IPS-18c (cell line): ENCODE measurements around the gene TRIM33.
"Not testable (repeated sequence)": the region's sequence is repeated elsewhere in the genome, so short reads cannot be mapped to it uniquely, and the experiment has no call there.

Source experiments
- H3K4me3 ChIP-seq: 2 replicates; pipeline ENCODE4 v1.7.0; 2013; ENCODE audit warnings: low read depth, mild to moderate bottlenecking, low read length, moderate library complexity; ENCODE audit not compliant: insufficient read depth
- H3K9me3 ChIP-seq: one replicate; pipeline ENCODE4 v1.6.1; 2013; ENCODE audit warnings: mild to moderate bottlenecking, low read length, moderate library complexity; ENCODE audit not compliant: control insufficient read depth, insufficient read depth

The TRIM33 gene

DNA sequence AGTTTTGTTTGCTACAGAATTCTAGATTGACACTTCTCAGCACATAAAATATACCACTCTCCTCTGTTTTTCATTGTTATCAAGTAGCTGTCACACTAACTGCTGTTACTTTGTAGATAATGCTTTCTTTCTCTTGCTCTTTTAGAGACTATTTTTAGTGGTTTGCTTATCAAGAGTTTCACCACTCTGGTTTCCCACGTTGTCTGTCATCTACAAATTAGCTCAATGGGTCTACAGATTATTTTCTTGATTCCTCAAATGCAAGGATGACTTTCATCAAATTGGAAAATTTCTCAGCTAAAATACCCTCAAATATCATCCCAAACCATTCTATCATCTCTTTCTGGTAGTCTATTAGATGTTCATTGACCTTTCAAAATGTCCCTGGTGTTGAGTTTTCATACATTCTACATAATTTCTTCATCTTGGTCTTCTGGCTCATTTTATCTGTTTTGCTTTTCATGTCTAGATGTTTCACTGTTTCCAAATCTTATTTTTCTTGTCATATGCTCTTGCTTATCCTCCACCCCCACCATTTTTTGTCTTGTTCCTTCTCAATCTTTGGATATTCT is 122.5 kb downstream of the TRIM33 start:
- H3K9me3 ChIP-seq = peaks cover 4% of the 10 kb centered on the region
- no peak overlapping the region for H3K4me3 ChIP-seq

- H3K4me3 ChIP-seq = not testable (repeated sequence)
These were observed 123.4 kb downstream of the TRIM33 start for GRCh38 chr1:114387585-114387984.

DNA sequence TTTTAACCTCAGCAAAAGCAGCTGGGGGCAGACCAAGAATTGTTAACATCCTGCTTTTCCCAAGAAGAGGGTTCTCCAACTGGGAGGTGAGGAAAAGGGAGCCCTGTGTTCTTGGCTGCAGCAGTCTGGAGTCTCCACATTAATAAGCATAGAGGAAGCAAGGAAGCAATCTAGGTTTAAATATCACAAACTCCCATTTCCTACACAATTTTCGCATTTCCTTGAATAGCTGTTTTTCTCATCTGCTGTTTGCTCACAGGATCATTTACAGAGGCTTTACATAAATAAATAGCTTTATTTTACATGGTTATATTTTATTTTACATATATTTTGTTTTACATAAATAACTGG is 124.0 kb downstream of the TRIM33 start:
- Histone ChIP-seq H3K9me3 (peaks cover 4% of the 10 kb centered on the region), H3K4me3 (no peak overlapping the region)

More at GRCh38 chr1:114387585-114387984, 123.4 kb downstream of the TRIM33 start:
- not testable (repeated sequence) for H3K9me3 ChIP-seq

DNA sequence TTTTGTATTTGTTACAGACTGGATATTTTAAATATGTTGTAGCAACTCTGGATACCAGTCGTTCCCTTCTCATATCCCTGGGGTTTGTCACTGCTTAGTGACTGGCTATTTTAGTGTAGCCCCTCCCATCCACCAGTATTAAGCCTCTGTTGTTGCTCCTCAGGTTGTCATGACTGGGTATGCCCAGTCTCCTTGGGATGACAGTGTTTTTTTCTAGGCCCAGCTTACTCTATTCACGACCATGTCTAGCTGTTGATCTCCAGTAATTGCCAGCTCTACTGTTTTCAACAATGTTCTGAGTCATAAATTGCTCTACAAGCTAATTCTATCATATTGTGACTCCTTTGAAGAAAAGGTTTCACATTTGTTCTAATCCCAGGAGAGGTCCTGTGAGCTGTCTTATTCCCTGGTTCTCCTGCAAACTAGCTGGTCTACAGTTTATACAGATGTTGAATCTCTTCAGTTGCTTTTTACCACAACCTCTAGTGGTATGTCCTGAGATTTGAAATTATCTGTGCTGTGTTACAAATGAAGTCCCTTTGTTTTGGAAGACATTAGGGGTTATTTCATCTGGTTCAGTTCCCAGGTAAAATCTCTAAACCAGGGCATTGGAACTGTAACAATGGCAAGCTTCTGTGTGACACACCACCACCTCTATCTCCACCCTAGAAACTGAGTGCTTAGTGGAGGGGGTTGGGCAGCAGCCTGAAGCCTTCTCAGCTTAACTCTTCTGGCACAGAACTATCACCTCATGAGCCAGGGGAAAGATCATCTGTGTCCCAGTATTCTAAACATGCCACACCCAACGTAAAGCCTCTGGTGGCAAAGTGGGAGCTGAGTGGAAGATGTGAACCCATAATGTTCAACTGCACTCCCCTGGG is 124.6 kb downstream of the TRIM33 start:
- H3K4me3 ChIP-seq = no peak overlapping the region
- H3K9me3 ChIP-seq = peaks cover 4% of the 10 kb centered on the region

GRCh38 chr1:114384922-114385321 is 126.1 kb downstream of the TRIM33 start:
- peaks cover 4% of the 10 kb centered on the region for H3K9me3 ChIP-seq
- no peak overlapping the region for H3K4me3 ChIP-seq

- H3K9me3 ChIP-seq = no peaks in the 10 kb centered on the region
These were observed 131.0 kb downstream of the TRIM33 start for GRCh38 chr1:114379987-114380386.

DNA sequence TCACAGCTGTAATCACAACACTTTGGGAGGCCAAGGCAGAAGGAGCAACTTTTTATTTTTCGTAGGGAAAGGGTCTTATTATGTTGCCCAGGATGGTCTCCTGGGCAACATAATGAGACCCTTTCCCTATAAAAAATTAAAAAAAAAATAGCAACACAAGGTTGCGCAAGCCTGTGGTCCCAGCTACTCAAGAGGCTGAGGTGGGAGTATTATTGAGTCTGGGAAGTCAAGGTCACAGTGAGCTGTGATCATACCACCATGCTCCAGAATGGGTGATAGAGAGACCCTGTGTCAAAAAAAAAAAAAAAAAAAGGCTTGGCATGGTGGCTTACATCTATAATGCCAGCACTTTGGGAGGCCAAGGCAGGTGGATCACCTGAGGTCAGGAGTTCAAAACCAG is 131.6 kb downstream of the TRIM33 start:
- H3K4me3 ChIP-seq = no peak overlapping the region
- H3K9me3 ChIP-seq = no peaks in the 10 kb centered on the region

More at GRCh38 chr1:114379987-114380386, 131.0 kb downstream of the TRIM33 start:
- H3K4me3 ChIP-seq = no peak overlapping the region

GRCh38 chr1:114377356-114377755 is 133.6 kb downstream of the TRIM33 start:
- Histone ChIP-seq H3K4me3 (no peak overlapping the region), H3K9me3 (peaks cover 2% of the 10 kb centered on the region)

DNA sequence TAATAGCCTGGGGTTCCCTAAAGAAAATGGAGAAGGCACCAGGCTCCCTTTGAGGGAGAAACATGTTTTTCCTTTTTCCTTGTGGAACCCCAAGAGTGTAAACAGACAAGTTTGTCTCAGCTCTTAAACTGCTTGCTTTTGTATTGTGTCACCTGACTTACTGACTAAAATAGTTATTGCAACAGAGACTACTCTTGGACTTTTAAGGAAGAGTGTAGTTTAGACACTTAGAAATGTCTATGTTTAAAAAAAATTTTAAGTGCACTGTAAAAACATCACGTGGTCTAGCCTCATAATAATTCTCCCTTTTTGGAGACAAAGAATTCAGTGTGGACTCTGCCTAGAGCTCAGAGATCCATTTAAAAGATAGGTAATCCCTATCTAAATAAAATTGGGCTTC is 141.1 kb downstream of the TRIM33 start:
- Histone ChIP-seq H3K9me3 (peaks cover 2% of the 10 kb centered on the region), H3K4me3 (no peak overlapping the region)

GRCh38 chr1:114369266-114369919 is 141.6 kb downstream of the TRIM33 start:
- not testable (repeated sequence) for H3K9me3 ChIP-seq, H3K4me3 ChIP-seq

DNA sequence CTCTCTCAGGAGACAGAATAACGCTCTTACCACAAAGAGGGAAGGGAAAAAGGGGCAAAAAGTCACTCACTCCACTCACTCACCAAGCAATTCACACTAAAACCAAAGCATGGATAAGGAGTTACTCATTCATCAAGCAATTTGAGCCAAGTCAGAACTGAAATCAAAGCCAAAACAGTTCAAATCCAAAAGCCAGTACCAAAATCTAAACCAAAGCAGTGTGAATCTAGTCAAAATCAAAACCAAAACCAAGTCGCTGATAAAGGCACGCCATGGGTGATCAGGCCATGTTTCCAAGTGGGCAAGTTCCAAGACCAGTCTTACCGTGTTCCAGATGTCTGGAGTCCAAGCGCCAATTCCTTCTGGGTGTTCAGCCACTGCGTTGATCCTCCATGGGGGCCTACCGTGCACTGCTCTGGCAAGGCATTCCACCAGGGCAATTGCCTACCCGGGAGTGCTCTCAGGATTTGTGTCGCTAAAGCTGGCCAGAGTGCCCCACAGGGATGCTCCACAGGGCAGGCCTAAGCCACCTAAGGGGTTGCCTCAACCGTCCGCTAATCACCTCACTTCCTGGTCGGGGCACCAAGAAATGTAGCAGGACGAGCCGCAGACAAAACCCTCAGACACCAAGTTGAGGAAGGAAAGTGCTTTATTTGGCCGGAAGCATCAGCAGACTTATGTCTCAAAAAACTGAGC is 142.3 kb downstream of the TRIM33 start:
- Histone ChIP-seq H3K9me3 (peaks cover 5% of the 10 kb centered on the region), H3K4me3 (no peak overlapping the region)

DNA sequence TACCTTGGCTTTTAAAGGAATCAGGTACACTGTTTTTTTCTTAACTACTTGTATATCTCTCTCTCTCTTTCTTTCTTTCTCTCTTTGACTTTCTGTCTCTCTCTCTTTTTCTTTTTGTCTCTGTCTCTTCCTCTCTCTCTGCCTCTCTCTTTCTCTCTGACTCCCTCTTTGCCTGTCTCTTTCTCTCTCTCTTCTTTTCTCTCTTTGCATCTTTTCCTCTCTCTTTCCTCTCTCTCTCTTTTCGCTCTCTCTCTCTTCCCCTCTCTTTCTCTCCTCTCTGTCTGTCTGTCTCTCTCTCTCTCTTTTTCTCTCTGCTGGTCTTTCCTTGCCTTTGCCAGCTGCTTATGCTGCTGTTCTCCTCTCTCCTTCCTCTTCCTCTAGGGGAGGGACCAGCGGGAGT is 143.2 kb downstream of the TRIM33 start:
- peaks cover 4% of the 10 kb centered on the region for H3K9me3 ChIP-seq
- no peak overlapping the region for H3K4me3 ChIP-seq

GRCh38 chr1:114363230-114363629 is 147.8 kb downstream of the TRIM33 start:
- H3K9me3 ChIP-seq, H3K4me3 ChIP-seq: not testable (repeated sequence)

DNA sequence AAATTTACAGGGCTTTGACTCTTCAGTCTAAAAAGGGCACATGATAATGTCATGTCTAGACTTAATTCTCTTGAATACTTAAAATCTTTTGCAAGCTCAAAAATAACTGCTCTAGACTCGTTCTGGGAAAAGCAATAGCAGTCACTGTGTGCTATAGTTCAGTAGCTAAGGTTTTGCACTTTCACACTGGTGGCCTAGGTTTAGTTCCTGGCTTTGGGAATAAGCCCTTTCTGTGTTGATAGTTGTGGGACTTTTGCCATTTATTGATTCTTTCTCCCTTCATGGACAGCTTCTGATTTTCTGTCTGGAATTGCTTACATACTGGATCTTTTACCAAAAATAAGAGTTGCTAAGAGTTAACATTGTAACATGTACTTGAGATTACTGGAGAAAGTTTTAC is 151.2 kb downstream of the TRIM33 start:
- H3K9me3 ChIP-seq = peaks cover 8% of the 10 kb centered on the region
- no peak overlapping the region for H3K4me3 ChIP-seq

- Histone ChIP-seq H3K9me3 (no peaks in the 10 kb centered on the region), H3K4me3 (no peak overlapping the region)
These were observed 155.8 kb downstream of the TRIM33 start for GRCh38 chr1:114355240-114355639.

DNA sequence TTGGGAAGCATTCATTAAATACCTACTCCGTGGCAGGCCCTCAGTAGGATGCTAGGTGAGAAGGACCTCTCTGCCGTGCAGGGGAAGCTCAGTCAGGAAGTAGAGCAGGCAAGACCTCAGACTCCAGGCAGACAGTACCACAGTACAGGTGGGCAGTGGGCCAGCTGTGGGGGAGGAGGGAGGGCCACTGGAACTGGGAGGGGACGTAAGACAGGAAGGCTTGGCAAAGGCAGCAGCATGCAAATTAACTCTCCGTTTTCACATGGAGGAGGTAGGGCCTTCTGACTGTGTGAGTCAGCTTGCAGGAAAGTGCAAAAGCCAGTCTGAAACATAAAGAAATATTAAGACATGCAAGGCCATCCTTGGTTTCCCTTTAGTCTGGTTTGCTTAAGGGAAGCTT is 157.7 kb downstream of the TRIM33 start:
- H3K9me3 ChIP-seq = no peaks in the 10 kb centered on the region
- no peak overlapping the region for H3K4me3 ChIP-seq

GRCh38 chr1:114352797-114353196 is 158.2 kb downstream of the TRIM33 start:
- no peaks in the 10 kb centered on the region for H3K9me3 ChIP-seq
- no peak overlapping the region for H3K4me3 ChIP-seq
